Left cardiac atrium (tissue), 4 donors: ENCODE measurements around the gene TELO2. TPM values are rescaled to one million over a fixed set of nuclear protein-coding genes. Genes with fewer than 3 reads are reported as not detected.

Source experiments
- ATAC-seq, 2 donors: fragments of 200-7000 bp; cut with Tn5 transposase; one replicate each; pipeline ENCODE4 v1.9.1; 2020; ENCODE audit warnings: mild to moderate bottlenecking in 2 of 2, moderate library complexity in 2 of 2
- DNase-seq: peaks from one replicate; pipeline ENCODE4 v3.0.0-alpha.2; 2020
- intact Hi-C, 2 donors: fragments of 100-400 bp; cut with DNase I; formaldehyde crosslinking; loops; one replicate each; pipeline versions ENCODE4 v1.14.1 to v1.15.1; 2022 to 2023
- total RNA-seq, 2 donors: library from RNA; stranded (reverse); fragmentation: NEBNext Ultra II Directional; extraction: Animal tissue kit (Norgen Biotek cat#: 25700); gene quantifications; one replicate each; pipeline ENCODE4 v1.2.1, GENCODE V29; 2021
- donor health status: DM: no; HTN: yes; CAD: no.
- donor health status: DM: no; HTN: yes; CAD: no; lungs with severe emphysema.
- donor health status: DM: yes; HTN: yes; CAD: no.
- donor health status: Dilated cardiomyopathy.

Gene TELO2
- total RNA-seq, 2 donors from 2014 or later: 17.9 to 22.2 TPM

DNA sequence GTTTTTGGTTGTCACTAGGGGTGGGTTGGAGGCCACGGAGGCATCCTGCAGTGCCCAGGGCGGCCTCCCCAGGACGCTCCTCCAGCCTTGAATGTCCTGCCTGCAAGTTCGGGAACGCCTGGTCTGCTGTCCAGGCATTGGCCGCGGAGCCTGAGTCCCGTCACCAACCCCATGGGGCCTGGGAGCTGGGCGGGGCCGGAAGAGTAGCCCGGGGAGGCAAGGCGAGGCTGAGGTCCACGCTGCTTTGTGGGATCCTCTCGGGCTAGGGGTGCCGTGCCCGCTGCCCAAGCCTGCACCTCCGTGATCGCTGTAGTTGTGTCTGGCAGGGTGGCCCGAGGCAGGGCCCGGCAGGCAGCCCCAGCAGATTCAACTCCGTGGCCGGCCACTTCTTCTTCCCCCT, 12.8 kb downstream of the TELO2 start:
- no peak for DNase-seq
- ATAC-seq: no peak
- intact Hi-C loops: no loop called here

DNA sequence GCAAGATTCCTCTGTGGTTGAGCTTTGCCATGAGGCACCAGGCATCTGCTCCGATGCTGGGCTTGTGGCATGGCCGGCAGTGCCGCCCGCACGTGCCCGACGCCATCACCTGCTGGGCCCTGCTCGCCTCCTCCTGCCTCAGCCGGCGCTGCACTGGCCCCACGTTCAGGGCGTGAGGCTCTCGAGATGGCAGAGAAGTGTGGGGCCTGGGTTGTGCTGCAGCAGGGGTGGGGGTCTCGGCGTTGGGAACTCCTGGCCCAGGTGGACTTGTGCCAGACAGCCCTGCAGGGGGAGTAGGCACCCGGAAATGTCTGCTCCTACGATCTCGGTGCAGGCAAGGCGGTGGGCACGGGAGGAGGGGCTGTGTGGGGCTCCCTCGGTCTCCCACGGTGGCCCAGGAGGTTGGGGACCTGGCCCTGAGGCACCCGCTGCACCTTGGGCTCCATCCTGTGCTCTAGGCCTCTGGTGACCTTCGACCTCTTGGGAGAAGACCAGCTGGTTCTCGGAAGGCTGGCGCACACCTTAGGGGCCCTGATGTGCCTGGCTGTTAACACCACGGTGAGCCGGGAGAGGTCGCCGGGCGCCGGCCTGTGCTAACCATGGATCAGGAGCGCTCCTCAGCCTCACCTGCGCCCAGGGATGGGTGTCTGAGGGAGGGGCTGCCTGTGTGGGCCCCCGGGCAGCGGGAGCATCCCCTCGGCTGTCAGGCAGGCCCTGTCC, 13.5 kb downstream of the TELO2 start:
- ATAC-seq: no peak
- DNase-seq: no peak
- intact Hi-C loops: no loop called here

DNA sequence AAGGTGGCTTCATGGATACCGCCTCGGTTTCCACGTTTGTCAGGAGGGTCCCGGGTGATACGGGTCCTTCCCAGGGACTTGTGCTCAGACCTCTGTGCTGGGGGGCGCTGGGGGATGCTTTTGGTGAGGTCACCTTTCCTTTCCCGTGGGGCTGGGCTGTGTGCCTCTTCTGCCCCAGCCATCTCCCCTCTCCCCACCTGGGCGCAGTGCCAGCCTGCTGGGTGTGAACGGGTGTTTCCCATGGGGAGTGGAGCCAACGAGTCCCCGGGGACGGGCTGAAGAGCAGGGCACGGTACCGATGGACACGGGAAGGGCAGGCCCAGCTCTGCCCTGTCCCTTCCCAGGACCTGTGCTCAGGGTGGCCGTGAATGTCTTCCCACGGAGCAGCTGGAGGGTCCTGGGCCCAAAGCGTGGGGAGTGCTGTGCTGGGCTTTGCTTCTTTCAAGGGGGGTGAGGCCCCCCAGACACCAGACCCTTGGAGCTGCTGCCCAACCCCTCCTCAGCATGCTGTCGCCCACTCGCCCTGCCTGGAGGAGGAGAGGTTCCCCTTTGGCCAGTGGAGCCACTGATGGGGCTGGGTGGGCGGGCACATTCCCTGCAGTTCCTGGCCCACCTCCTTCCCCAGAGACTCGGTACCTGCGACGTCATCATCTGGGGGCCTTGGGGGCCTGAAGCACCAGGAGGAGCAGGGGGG, 15.5 kb downstream of the TELO2 start:
- intact Hi-C loops: no loop called here
- ATAC-seq: no peak
- no peak for DNase-seq

DNA sequence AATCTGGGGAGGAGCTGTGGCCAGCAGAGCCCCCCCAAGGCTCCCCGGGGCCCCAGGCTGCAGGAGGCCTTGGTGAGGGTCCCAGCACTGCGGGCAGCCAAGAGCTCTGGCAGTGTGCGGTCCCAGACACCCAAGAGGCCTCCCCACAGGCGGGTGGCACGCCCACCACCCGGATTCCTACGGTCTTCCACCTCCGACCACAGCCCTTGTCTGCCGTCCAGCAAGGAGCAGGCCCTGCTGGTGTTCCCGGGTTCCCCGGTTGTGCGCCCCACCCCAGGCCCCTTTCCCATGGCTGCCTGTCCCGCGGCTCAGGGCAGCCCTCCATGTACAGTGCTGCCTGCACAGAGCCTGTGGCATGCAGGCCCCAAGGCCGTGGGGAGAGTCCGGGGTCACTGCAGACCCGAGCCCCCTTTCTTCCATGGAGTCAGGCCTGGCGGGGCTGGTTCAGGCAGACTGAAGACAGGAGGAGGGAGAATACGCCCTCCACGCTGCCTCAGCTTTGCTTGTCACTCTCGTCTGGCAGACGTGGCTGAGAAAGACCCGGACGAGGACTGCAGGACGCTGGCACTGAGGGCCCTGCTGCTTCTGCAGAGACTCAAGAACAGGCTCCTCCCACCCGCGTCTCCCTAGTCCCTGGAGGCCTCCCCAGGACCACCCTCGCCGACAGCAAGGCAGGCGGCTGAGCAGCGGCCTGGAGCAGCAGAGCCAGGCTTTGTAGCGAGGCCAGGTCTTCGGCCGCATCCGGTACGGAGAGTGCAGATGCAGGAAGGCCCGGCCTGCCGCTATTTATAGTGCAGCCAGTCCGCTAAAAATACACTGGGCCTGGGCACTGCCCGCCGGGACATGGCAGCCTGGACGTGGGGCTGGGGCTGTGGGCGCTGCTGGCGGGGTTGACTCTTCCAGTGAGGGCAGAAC, 16.4 kb downstream of the TELO2 start:
- intact Hi-C loops: no loop called here
- DNase-seq (peak; percentile 64), ATAC-seq (peak; percentile 77 to 85)

DNA sequence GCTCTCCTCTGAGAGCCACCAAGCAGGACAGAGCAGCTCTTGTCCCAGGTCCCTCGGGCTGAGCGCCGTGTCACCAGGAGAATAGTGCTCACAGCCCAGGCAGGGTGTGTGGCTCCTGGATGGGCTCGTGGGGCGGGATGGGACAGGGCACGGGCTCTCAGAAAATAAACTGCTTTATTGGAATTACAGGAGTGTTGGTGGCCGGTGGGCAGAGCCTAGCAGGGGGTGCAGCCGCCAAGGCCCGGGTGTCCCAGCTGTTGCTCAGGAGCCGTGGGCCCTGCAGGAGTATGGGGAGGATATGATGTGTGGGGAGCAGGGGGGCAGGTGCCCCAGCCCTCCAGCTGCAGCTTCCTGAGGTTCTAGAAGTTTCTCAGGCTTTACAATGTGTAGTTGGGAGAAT, 17.1 kb downstream of the TELO2 start:
- no peak for DNase-seq
- no peak for ATAC-seq
- intact Hi-C loops: no loop called here

DNA sequence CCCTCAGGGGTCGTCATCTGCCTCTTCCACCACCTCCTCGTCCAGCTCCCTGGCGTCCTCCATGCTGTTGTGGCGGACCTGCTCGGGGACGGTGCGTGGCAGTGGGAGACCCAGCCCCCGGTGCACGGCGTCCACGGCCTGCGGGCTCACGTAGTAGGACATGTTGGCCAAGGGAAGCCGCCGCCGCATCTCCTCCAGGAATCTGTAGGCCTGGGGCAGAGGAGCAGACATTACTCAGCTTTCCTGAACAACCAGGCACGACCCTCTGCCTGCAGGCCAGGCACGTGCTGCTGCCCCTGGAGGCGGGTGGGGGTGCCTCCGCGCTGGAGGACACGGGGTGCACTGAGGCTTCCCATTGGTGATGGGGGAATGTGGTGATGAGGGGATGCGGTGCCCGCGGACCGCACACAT, 17.8 kb downstream of the TELO2 start:
- intact Hi-C loops: no loop called here
- no peak for DNase-seq
- no peak for ATAC-seq

DNA sequence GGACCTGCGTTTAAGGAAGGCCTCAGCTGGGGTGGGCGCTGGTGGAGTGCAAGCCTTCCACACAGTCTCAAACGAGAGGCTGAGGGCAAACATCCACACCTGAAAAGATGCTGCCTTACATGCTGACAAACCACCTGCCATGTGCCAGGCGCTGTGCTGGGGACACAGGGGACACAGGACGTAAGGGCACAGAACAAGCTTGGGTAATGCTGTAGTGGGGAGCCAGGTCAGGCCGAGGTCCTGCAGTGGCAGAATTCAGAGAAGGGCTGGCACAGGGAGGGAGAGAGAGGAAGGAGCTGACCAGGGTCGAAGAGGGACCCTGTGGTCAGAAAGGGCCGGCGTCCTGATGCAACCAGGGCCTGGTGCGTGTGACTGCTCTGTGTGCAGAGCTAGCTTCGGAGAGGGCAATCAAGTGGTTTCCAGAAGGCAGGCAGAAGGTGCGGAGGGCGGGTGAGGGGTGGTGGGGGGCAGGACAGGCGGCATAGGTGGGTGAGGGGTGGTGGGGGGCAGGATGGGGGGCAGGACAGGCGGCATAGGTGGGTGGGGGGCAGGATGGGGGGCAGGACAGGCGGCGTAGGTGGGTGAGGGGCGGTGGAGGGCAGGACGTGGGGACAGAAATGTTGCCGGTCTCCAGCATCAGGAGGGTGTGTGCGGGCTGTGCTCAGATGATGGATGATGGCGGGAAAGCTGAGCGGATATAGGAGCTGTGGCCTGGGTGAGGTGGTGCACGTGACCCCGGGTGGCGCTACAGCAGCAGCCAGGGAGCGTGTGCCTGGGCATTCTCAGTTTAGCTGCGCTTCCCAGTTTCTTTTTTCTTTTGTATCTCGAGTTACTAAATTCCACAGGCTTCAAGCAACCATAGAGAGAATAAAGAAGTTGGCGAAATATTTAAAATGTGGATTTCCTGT, 18.8 kb downstream of the TELO2 start:
- ATAC-seq (no peak), DNase-seq (no peak)
- intact Hi-C loops: no loop called here

DNA sequence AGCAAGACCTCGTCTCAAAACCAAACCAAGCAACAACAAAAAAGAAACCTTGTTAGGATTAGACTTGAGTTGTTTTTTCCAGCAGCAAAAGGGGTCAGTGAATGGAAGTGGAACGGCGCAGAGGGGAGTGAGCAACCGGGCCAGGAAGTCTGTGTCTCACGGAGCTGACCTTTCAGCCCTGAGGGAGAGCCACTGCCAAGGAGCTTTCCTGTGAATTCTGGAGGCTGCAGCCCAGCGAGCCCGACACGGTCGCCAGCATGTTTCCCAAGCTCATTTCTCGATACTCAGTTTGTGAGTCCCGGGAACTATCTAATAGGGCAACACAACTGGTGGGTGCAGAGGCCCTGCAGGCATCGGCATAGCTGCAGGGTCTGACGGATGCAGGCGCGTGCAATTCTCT, 19.6 kb downstream of the TELO2 start:
- DNase-seq (no peak), ATAC-seq (no peak)
- intact Hi-C loops: no loop called here

DNA sequence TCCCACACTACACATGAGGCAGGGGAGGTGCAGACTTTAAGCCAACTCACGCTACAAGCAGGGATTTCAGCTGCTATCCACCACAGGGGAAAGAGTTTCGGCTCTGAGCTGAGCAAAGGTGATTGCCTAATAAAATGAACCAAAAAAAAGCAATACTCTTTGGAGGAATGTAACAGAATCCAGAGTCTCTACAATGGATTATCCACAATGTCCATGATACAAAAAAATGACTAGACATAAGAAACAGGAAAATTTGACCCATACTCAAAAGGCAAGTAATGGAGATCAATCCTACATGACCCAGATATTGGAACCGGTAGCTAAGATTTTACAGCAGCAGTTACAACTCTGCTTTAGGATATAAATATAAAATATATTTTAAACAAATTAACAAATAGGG, 21.3 kb downstream of the TELO2 start:
- ATAC-seq: no peak
- intact Hi-C loops: no loop called here
- no peak for DNase-seq

DNA sequence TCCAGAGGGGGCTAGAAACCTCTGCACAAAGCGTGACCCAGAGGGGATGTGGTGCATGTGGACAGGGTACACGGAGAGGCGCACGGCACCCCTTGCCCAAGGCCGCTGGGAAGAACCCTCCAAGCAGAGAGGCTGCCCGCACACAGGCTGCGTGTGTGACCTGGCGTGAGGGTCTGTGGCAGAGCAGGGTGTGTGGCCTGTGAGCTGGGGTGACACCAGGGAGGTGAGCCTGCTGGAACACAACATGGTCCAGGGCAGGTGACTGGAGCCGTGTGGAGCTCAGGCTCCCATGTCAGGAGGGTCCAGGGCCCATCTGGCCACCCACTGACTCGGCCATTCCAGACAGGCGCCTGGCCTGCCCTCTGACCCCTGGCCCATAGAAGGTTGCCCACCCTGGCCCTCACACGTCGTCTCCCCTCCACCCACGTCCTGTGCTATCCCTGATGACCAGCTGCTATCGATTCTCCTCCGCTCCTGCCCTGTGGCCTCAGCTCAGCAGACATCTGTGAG, 25.5 kb downstream of the TELO2 start:
- ATAC-seq (peak in 1 of 2 donors; percentile 15), DNase-seq (no peak)
- intact Hi-C loops: no loop called here

DNA sequence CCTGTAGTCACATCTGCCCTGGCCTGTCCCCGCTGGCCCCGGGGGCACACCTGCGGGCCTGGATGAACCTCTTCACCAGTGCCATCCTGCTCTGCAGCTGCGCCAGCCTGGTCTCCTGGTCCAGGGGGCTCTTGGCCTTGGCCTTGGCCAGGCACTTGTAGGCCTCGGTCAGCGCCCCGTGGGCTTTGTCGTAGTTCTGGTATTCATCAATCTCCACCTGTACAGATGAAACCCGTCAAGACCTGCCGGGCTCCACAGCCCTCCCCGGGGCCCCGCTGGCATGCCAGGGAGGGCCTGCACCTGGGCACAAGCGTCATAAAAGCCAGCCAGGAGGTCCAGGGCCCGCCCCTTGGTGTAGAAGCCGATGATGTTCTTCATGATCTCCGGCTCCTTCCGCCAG, 26.7 kb downstream of the TELO2 start:
- ATAC-seq: no peak
- intact Hi-C loops: no loop called here
- no peak for DNase-seq

DNA sequence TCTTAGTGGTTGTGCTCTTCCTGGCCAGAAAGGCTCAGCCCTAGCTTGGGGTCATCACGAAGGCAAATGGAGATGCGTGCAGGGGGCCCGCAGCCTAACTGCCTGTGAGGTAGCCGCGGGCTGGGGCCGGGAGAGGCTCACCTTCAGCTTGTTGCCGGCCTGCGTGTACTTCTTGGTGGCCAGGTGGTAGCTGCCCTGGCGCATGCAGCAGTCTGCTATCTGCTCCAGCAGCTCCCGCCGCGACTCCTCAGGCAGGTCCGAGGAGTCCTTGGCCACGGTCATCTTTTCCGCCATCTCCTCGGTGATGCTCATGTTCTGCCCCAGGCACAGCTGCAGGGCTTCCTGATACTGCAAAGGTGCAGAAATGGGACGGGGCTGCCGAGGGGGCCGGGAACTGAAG, 27.3 kb downstream of the TELO2 start:
- ATAC-seq (no peak), DNase-seq (no peak)
- intact Hi-C loops: no loop called here

DNA sequence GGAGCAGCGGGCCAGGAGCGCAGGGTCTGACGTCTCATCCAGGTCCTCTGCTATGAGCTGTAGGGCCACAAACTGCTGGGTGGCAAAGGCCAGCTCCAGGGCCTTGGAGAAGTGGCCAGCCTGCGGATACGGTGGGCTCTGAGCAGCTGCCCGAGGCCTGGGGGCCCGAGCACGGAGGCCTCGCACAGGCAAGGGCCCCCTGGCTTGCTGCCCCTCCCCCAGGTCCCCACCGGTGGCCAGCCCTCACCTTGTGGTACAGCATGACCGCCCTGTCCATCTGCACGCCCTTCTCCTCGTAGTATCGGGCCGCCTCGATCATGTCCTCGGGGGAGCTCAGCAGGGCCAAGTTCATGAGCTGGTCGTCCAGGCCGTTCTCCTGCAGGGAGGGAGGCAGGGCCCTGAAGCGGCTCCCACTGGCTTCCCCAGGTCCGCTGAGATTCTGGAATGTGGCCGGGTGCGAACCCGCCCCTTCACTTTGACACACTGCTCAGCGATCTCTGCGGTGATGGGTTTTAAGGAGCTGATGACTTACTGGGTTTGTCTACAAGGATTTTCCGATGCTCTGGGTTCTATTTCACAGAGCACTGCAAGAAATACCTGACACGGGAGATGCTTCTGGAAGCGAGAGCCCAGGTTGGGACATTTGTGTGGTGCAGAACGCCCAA, 30.6 kb downstream of the TELO2 start:
- DNase-seq (no peak), ATAC-seq (no peak)
- intact Hi-C loops: no loop called here

DNA sequence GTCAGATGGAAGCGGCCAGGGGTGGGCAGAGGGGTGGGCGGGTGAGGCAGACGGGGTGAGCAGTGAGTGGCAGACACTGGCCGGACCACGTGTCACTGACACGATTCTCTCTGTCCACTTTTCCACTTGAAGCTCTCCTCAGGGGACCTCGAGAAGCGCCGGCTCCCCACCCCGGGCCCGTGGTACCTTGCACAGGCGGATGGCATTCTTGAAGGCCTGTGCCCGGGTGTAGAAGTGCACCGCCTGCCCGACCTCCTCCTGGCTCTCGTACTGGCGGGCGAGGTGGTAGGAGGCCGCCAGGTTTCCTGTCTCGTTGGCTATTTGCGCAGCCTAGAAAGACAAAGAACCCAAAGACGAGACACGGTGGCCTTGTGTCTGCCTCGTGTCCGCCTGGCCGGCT, 31.2 kb downstream of the TELO2 start:
- no peak for DNase-seq
- no peak for ATAC-seq
- intact Hi-C loops: no loop called here

DNA sequence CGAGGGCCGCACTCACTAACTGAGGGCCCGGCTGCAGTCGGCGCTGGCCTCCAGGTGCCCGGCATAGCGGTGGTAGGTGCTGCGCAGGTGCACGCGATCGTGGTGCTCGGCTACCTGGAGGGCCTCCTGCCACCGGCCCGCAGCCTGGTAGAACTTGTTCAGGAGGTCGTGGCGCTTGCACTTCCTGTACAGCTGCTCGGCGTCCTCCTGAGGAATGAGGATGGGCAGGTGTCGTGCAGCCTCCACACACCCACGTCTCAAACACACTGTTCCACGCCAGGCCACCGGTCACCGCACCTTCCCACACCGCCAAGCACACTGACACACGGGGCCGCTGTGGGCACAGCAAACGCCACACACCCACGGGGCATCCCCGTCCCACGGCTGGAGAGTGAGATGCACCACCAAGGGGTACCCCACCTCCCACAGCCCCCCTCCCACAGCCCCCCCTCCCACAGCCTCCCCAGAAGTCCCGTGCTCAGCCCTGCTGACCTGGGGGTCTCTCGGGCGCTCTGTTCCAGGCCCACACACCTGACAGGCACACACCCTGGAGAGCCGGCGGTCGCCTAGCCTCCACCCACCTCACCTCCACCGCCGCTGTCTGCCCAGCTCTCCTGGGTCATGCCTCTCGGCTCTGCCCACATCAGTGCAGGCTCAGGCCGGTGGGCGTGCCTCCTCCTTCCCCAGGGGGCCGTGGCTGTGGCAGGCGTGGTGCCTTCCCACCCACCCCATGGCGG, 32.9 kb downstream of the TELO2 start:
- intact Hi-C loops: no loop called here
- no peak for ATAC-seq
- no peak for DNase-seq

DNA sequence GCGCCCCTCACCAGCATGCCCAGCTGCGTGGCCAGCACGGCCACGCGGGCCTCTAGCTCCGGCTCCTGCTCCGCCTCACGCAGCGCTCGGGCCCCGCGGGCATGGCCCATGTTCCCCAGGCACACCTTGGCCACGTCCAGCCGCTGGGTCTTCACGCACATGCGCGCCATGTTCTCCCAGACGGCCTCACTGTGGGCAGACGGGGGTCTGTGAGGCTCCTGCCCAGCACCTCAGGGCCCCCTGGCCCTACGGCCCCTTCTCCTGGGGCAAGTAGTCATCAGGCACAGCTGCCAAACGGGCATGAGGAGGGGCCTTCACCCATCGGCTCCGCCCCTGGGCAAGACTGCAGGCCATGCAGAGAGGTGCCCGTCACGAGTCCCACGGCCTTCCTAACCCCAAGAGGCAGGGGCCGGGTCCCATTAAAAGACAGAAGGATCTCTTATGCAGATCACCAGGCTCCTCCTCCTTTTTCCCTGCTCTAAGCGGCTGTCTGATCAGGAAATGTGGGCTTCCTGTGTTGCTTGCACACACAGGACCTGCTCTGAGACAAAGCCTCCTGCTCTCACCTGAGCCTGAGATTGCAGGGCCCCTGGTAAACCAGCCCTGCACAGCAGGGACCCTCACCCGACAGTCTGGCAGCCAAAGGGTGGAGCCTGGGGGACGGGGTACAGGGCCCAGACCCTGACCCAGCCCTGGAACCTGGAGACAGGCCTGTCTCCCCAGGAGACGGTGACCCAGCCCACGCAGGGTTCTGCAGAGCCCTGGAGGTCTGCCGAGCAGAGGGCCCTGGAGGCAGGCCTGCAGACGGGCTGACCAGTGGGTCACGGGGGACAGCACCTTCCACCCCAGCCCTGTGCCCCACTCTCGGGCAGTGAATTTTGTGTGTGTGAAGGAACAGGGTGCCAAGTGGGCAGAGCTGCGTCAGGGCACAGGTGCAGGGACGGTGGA, 33.7 kb downstream of the TELO2 start:
- ATAC-seq: no peak
- no peak for DNase-seq

More for the DNA sequence above, 33.7 kb downstream of the TELO2 start:
- intact Hi-C loops: no loop called here
